NT2/D1 (cell line): ENCODE results near the gene CTNNAL1.
"Not testable (repeated sequence)": the region's sequence is repeated elsewhere in the genome, so short reads cannot be mapped to it uniquely, and the experiment has no call there.

Experiments used
- DNase-seq: peaks from one replicate; pipeline ENCODE4 v3.0.0-alpha.2; 2011; ENCODE audit warnings: low read depth, low spot score
- H3K27me3 ChIP-seq: 2 replicates; pipeline ENCODE4 v1.6.0; 2011; ENCODE audit warnings: mild to moderate bottlenecking; ENCODE audit not compliant: insufficient read length, insufficient read depth
- H3K36me3 ChIP-seq: 2 replicates; pipeline ENCODE4 v1.6.1; 2011; ENCODE audit warnings: mild to moderate bottlenecking, low read length, mixed read lengths; ENCODE audit not compliant: insufficient read depth, insufficient read length
- H3K4me1 ChIP-seq: 2 replicates; pipeline ENCODE4 v1.5.1; 2011; ENCODE audit not compliant: insufficient read depth, insufficient read length
- H3K4me3 ChIP-seq: 2 replicates; pipeline ENCODE4 v1.5.1; 2011; ENCODE audit warnings: low read depth; ENCODE audit not compliant: insufficient read length
- H3K9ac ChIP-seq: 2 replicates; pipeline ENCODE4 v1.6.0; 2011; ENCODE audit warnings: low read depth; ENCODE audit not compliant: insufficient read length
- H3K9me3 ChIP-seq: 2 replicates; pipeline ENCODE4 v1.5.1; 2011; ENCODE audit warnings: mild to moderate bottlenecking, low read length; ENCODE audit not compliant: insufficient read depth
- SUZ12 ChIP-seq: IDR thresholded peaks from 2 replicates; pipeline ENCODE4 v1.6.1; 2011; ENCODE audit not compliant: insufficient read length, insufficient read depth; ENCODE audit errors: extremely low read depth
- YY1 ChIP-seq: IDR thresholded peaks from 2 replicates; pipeline ENCODE4 v1.6.1; 2011; ENCODE audit not compliant: insufficient read length, insufficient read depth
- ZNF274 ChIP-seq: IDR thresholded peaks from 2 replicates; pipeline ENCODE4 v1.6.1; 2011; ENCODE audit warnings: mild to moderate bottlenecking, low read depth, low read length

CTNNAL1 gene, protein sequence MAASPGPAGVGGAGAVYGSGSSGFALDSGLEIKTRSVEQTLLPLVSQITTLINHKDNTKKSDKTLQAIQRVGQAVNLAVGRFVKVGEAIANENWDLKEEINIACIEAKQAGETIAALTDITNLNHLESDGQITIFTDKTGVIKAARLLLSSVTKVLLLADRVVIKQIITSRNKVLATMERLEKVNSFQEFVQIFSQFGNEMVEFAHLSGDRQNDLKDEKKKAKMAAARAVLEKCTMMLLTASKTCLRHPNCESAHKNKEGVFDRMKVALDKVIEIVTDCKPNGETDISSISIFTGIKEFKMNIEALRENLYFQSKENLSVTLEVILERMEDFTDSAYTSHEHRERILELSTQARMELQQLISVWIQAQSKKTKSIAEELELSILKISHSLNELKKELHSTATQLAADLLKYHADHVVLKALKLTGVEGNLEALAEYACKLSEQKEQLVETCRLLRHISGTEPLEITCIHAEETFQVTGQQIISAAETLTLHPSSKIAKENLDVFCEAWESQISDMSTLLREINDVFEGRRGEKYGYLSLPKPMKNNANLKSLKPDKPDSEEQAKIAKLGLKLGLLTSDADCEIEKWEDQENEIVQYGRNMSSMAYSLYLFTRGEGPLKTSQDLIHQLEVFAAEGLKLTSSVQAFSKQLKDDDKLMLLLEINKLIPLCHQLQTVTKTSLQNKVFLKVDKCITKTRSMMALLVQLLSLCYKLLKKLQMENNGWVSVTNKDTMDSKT

GRCh38 chr9:109012876-109013678 is at the start of gene CTNNAL1:
Gene CTNNAL1 (minus strand): TSS chr9:109013499. CDS start chr9:109013442, 57 bp downstream.
- Histone ChIP-seq H3K36me3 (peaks cover 13% of the 10 kb centered on the region), H3K9me3 (no peaks in the 10 kb centered on the region), H3K4me3 (peak within 1 kb of the TSS; percentile 82), H3K27me3 (no peaks in the 10 kb centered on the region), H3K9ac (peak within 1 kb of the TSS; percentile 83), H3K4me1 (no peaks in the 10 kb centered on the region)
- DNase-seq: peak; percentile 86
- TF ChIP-seq SUZ12 (no peak), ZNF274 (no peak), YY1 (no peak)

GRCh38 chr9:109062543-109062942 is 49.2 kb upstream of the CTNNAL1 start:
- TF ChIP-seq ZNF274: no peak
- TF ChIP-seq YY1: no peak
- TF ChIP-seq SUZ12: no peak
- H3K27me3 ChIP-seq: no peaks in the 10 kb centered on the region
- H3K4me3 ChIP-seq: no peak overlapping the region
- peaks cover 69% of the 10 kb centered on the region for H3K36me3 ChIP-seq
- H3K9ac ChIP-seq: no peak overlapping the region
- no peak for DNase-seq
- H3K9me3 ChIP-seq: no peaks in the 10 kb centered on the region
- no peaks in the 10 kb centered on the region for H3K4me1 ChIP-seq

DNA sequence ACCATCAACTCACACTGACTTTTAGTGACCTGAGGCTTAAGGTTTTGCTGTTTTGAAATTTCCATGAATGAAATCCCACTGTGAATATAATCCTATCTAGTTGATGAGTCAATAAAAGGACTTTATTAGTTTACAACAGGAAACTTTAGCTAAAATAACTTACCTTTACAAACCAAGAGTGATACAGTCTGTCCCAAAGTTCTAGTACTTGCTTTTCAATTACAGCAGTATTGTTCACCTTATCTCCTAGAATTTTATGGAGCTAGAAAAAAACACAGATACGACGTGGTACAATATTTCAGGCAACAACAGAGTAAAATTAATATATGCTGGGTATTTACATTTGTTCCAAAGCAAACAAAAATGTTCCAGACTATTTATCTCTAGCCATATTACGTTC is 46.9 kb upstream of the CTNNAL1 start:
- H3K4me3 ChIP-seq: no peak overlapping the region
- H3K9ac ChIP-seq: no peak overlapping the region
- H3K4me1 ChIP-seq: no peaks in the 10 kb centered on the region
- no peaks in the 10 kb centered on the region for H3K27me3 ChIP-seq
- TF ChIP-seq SUZ12: no peak
- no peak for TF ChIP-seq YY1
- H3K36me3 ChIP-seq: peaks cover 77% of the 10 kb centered on the region
- DNase-seq: no peak
- H3K9me3 ChIP-seq: no peaks in the 10 kb centered on the region

DNA sequence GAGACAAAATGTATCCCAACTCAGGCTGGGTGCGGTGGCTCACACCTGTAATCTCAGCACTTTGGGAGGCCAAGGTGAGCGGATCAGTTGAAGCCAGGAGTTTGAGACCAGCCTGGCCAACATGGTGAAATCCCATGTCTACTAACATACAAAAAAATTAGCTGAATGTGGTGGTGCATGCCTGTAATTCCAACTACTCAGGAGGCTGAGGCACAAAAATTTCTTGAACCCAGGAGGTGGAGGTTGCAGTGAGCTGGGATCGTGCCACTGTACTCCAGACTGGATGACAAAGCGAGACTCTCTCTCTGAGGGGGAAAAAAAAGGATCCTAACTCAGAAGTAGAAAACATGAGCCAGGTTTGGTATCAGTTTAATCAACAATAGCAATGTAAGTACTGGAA is 39.8 kb upstream of the CTNNAL1 start:
- peaks cover 83% of the 10 kb centered on the region for H3K36me3 ChIP-seq
- H3K27me3 ChIP-seq, H3K4me3 ChIP-seq, DNase-seq, H3K4me1 ChIP-seq, H3K9ac ChIP-seq, H3K9me3 ChIP-seq: not testable (repeated sequence)

GRCh38 chr9:109052416-109052815 is 39.1 kb upstream of the CTNNAL1 start:
- H3K4me3 ChIP-seq: no peak overlapping the region
- peaks cover 90% of the 10 kb centered on the region for H3K36me3 ChIP-seq
- TF ChIP-seq SUZ12 (no peak), YY1 (no peak), ZNF274 (no peak)
- no peaks in the 10 kb centered on the region for H3K4me1 ChIP-seq
- no peaks in the 10 kb centered on the region for H3K9me3 ChIP-seq
- DNase-seq: no peak
- H3K27me3 ChIP-seq: no peaks in the 10 kb centered on the region
- no peak overlapping the region for H3K9ac ChIP-seq

- TF ChIP-seq YY1 (no peak), SUZ12 (no peak), ZNF274 (no peak)
Observed at GRCh38 chr9:109051733-109052132, 38.4 kb upstream of the CTNNAL1 start.

DNA sequence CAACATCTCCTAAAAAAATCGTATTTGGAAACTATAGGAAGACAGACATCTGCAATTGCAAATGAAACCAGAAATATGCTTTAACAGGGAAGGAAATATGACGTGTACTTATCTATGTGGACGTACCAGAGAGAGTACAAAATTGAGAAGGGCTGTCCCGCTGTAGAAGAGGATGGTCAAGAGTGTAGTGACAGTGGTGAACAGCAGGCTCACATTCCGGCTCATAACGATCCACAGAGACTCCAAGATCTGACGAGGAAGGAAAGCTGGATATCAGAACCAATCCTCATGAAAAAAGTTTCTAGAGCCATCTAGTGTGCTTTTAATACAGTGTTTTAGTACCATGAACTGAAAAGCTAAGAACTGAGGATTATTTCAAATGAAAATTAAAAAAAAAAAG is 37.1 kb upstream of the CTNNAL1 start:
- H3K27me3 ChIP-seq: no peaks in the 10 kb centered on the region
- H3K4me3 ChIP-seq: no peak overlapping the region
- TF ChIP-seq ZNF274: no peak
- no peak for TF ChIP-seq YY1
- TF ChIP-seq SUZ12: no peak
- no peak for DNase-seq
- no peaks in the 10 kb centered on the region for H3K9me3 ChIP-seq
- peaks cover 94% of the 10 kb centered on the region for H3K36me3 ChIP-seq
- no peaks in the 10 kb centered on the region for H3K4me1 ChIP-seq
- no peak overlapping the region for H3K9ac ChIP-seq

More at GRCh38 chr9:109051733-109052132, 38.4 kb upstream of the CTNNAL1 start:
- no peaks in the 10 kb centered on the region for H3K27me3 ChIP-seq
- no peaks in the 10 kb centered on the region for H3K9me3 ChIP-seq
- H3K36me3 ChIP-seq: peaks cover 93% of the 10 kb centered on the region
- no peak overlapping the region for H3K4me3 ChIP-seq
- no peaks in the 10 kb centered on the region for H3K4me1 ChIP-seq
- no peak overlapping the region for H3K9ac ChIP-seq
- DNase-seq: no peak
